Measurements from ENCODE around the gene AOC2.

DNA sequence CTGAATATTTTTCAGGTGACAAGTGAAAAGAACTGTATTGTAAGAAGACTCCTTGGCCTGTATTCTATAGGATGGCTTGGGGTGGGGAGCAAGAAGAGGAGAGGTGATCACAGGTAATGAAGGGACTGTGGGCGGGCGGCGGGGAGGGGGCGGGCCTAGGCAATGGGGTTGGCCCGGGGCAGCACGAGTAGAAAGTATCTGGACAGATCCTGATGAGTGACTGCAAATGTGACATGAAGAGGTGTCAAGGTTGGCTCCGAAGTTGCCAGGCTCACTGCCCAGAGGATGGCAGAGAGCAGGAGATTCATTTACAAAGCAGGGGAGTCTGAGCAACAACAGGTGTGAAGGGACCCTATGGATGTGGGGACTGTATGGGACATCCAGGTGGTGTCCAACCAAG lies 45.4 kb downstream of the AOC2 start:
- TF ChIP-seq, protein P1, sequence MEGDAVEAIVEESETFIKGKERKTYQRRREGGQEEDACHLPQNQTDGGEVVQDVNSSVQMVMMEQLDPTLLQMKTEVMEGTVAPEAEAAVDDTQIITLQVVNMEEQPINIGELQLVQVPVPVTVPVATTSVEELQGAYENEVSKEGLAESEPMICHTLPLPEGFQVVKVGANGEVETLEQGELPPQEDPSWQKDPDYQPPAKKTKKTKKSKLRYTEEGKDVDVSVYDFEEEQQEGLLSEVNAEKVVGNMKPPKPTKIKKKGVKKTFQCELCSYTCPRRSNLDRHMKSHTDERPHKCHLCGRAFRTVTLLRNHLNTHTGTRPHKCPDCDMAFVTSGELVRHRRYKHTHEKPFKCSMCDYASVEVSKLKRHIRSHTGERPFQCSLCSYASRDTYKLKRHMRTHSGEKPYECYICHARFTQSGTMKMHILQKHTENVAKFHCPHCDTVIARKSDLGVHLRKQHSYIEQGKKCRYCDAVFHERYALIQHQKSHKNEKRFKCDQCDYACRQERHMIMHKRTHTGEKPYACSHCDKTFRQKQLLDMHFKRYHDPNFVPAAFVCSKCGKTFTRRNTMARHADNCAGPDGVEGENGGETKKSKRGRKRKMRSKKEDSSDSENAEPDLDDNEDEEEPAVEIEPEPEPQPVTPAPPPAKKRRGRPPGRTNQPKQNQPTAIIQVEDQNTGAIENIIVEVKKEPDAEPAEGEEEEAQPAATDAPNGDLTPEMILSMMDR (optimal IDR thresholded peaks at IDR 0.05 in 1 of 3, IDR thresholded peaks at IDR 0.05 in 1 of 3, conservative IDR thresholded peaks at IDR 0.05 in 1 of 3; ENCODE audit: extremely low read depth in 1 of 3, insufficient read depth in 2 of 3, low read length in 3 of 3) = no peak
- no peak for TF ChIP-seq EZH2 (IDR thresholded peaks at IDR 0.05; ENCODE audit: low read length)
